ENCODE measurements around the gene NFIB. TPM values are rescaled to one million over a fixed set of nuclear protein-coding genes. Genes with fewer than 3 reads are reported as not detected.

The NFIB gene
- total RNA-seq, 2 experiments from 2014 or later: 13.7 to 25.1 TPM

GRCh38 chr9:14140096-14140697 lies 173.7 kb downstream of the NFIB start:
- Histone ChIP-seq H3K27ac (ENCODE audit: low read depth, low read length, poor library complexity, severe bottlenecking) (no peak overlapping the region), H2AFZ (ENCODE audit: low read length) (no peak overlapping the region), H4K20me1 (ENCODE audit: insufficient read depth, low read length) (no peaks in the 10 kb centered on the region), H3K79me2 (ENCODE audit: insufficient read depth, low read depth, low read length) (no peaks in the 10 kb centered on the region), H3K4me1 (ENCODE audit: insufficient read depth, low read length, poor library complexity, severe bottlenecking) (peaks cover 21% of the 10 kb centered on the region), H3K4me2 (ENCODE audit: low read length) (no peak overlapping the region), H3K9me3 (ENCODE audit: low read length) (no peaks in the 10 kb centered on the region; the same call in 1 of the 2 replicates), H3K36me3 (ENCODE audit: insufficient read depth, low read length) (peaks cover 29% of the 10 kb centered on the region), H3K4me3 (ENCODE audit: low read depth, low read length, poor library complexity, severe bottlenecking) (no peak overlapping the region), H3K9me2 (ENCODE audit: insufficient read depth, low read length) (no peaks in the 10 kb centered on the region)
- TF ChIP-seq EZH2phosphoT487 (IDR thresholded peaks at IDR 0.05; ENCODE audit: borderline replicate concordance, low read depth, low read length) (no peak), CTCF (conservative IDR thresholded peaks at IDR 0.05; ENCODE audit: low read length) (no peak)
- ChIA-PET POLR2A (interaction anchor here (0.7 to 2.5 kb wide), 7 partner anchors 12 to 61 kb away, joined by 3 to 11 read pairs (median 5); no protein-coding TSS in a partner anchor), CTCF (ENCODE audit: unreplicated experiment) (no interaction called here)
- intact Hi-C loops (cut with micrococcal nuclease; ENCODE audit: unreplicated experiment): no loop called here
- no TSS peak for BruUV-seq (replicated peaks)
- DNase-seq (ENCODE audit: low spot score): no peak

GRCh38 chr9:14139287-14139686 lies 174.7 kb downstream of the NFIB start:
- no peak for DNase-seq (ENCODE audit: low spot score)
- BruUV-seq (replicated peaks): no TSS peak
- H3K36me3 ChIP-seq (ENCODE audit: insufficient read depth, low read length): peaks cover 29% of the 10 kb centered on the region
- peak overlapping the region; percentile 30; the same call in 1 of the 2 replicates for H3K4me2 ChIP-seq (ENCODE audit: low read length)
- no peak overlapping the region for H3K27ac ChIP-seq (ENCODE audit: low read depth, low read length, poor library complexity, severe bottlenecking)
- intact Hi-C loops (cut with micrococcal nuclease; ENCODE audit: unreplicated experiment): no loop called here
- H3K9me3 ChIP-seq (ENCODE audit: low read length): no peaks in the 10 kb centered on the region; the same call in 1 of the 2 replicates
- H3K9me2 ChIP-seq (ENCODE audit: insufficient read depth, low read length): no peaks in the 10 kb centered on the region
- H3K4me3 ChIP-seq (ENCODE audit: low read depth, low read length, poor library complexity, severe bottlenecking): no peak overlapping the region
- H2AFZ ChIP-seq (ENCODE audit: low read length): no peak overlapping the region
- ChIA-PET POLR2A (interaction anchor here (0.9 to 2.5 kb wide), 7 partner anchors 8 to 62 kb away, joined by 3 to 8 read pairs (median 5); no protein-coding TSS in a partner anchor), CTCF (ENCODE audit: unreplicated experiment) (no interaction called here)
- H3K79me2 ChIP-seq (ENCODE audit: insufficient read depth, low read depth, low read length): no peaks in the 10 kb centered on the region
- no peaks in the 10 kb centered on the region for H4K20me1 ChIP-seq (ENCODE audit: insufficient read depth, low read length)
- no peak for TF ChIP-seq EZH2phosphoT487 (IDR thresholded peaks at IDR 0.05; ENCODE audit: borderline replicate concordance, low read depth, low read length)
- TF ChIP-seq CTCF (conservative IDR thresholded peaks at IDR 0.05; ENCODE audit: low read length): no peak
- H3K4me1 ChIP-seq (ENCODE audit: insufficient read depth, low read length, poor library complexity, severe bottlenecking): peaks cover 16% of the 10 kb centered on the region
